Measurements from ENCODE around the gene HIVEP1. TPM values are rescaled to one million over a fixed set of nuclear protein-coding genes. Genes with fewer than 3 reads are reported as not detected.

Gene HIVEP1
- total RNA-seq, 1 donor from 2014 or later: 35.7 TPM

DNA sequence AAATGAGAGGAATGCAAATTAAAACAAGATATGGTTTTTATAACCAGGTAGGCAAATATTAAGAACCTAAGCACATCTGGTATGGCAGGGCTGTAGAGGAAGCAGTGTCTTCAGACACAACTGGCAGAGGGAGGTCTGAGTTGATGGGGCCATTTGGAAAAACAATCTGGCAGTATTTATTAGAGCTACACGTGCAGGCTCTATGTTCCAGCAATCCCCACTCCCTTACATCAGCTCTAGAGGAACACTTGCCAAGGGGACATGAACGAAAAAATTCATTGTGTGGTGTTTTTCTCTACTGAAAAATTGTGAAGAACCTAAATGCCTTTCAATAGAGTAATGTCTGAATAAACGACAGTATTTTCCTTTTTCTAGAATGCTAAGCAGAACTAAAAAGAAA lies 166.4 kb downstream of the HIVEP1 start:
- H3K36me3 Mint-ChIP-seq (ENCODE audit: insufficient read depth): no peaks in the 10 kb centered on the region
- no peak overlapping the region for H3K27ac Mint-ChIP-seq
- no peak for DNase-seq (ENCODE audit: low spot score, unreplicated experiment)
- no peaks in the 10 kb centered on the region for H3K27me3 Mint-ChIP-seq
- no peaks in the 10 kb centered on the region for H3K4me1 Mint-ChIP-seq (ENCODE audit: low read depth)
- no peak overlapping the region for H3K4me3 Mint-ChIP-seq (ENCODE audit: low read depth)
- H3K9me3 Mint-ChIP-seq (ENCODE audit: low read depth): peaks cover 5% of the 10 kb centered on the region
- TF ChIP-seq, protein P1, sequence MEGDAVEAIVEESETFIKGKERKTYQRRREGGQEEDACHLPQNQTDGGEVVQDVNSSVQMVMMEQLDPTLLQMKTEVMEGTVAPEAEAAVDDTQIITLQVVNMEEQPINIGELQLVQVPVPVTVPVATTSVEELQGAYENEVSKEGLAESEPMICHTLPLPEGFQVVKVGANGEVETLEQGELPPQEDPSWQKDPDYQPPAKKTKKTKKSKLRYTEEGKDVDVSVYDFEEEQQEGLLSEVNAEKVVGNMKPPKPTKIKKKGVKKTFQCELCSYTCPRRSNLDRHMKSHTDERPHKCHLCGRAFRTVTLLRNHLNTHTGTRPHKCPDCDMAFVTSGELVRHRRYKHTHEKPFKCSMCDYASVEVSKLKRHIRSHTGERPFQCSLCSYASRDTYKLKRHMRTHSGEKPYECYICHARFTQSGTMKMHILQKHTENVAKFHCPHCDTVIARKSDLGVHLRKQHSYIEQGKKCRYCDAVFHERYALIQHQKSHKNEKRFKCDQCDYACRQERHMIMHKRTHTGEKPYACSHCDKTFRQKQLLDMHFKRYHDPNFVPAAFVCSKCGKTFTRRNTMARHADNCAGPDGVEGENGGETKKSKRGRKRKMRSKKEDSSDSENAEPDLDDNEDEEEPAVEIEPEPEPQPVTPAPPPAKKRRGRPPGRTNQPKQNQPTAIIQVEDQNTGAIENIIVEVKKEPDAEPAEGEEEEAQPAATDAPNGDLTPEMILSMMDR (IDR thresholded peaks at IDR 0.05; ENCODE audit: unreplicated experiment): no peak

DNA sequence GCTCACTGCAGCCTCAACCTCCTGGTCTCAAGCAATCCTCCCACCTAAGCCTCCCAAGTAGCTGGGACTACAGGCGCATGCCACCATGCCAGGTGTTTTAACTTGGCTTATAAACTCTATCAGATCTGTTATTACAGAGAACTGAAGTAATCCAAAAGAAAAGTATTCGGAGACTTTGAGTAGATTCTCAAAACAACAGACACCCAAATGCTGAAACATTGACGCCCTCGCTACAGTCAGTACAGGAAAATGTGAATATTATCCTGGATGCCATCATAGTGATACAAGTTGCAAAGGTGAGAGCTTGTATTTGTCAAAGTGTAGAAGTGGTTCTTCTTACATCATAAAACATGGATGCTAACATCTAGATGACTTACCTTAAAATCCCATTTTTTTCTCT lies 169.4 kb downstream of the HIVEP1 start:
- H3K9me3 Mint-ChIP-seq (ENCODE audit: low read depth): peaks cover 5% of the 10 kb centered on the region
- H3K27ac Mint-ChIP-seq: no peak overlapping the region
- H3K4me3 Mint-ChIP-seq (ENCODE audit: low read depth): no peak overlapping the region
- H3K36me3 Mint-ChIP-seq (ENCODE audit: insufficient read depth): no peaks in the 10 kb centered on the region
- no peaks in the 10 kb centered on the region for H3K27me3 Mint-ChIP-seq
- TF ChIP-seq, protein P1 (IDR thresholded peaks at IDR 0.05; ENCODE audit: unreplicated experiment): no peak
- no peak for DNase-seq (ENCODE audit: low spot score, unreplicated experiment)
- H3K4me1 Mint-ChIP-seq (ENCODE audit: low read depth): peaks cover 2% of the 10 kb centered on the region

DNA sequence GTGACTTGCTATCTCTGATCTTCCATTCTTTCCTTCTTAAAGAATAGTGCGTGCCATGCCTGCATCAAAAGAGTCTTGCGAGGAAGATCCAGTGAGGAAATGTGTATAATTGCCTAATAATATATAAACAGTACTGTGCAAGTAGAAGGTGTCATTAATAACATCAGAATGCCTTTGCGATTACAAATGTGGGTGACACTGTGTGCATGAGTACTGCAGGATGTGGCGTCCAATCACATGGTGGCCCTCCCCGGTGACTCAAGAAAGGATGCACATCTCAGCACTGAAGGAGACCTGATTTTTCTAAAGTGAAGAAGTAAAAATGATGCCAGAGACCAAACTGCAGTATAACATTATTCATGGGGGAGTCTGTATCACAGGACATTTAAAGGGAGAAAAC lies 170.6 kb downstream of the HIVEP1 start:
- no peaks in the 10 kb centered on the region for H3K36me3 Mint-ChIP-seq (ENCODE audit: insufficient read depth)
- TF ChIP-seq, protein P1 (IDR thresholded peaks at IDR 0.05; ENCODE audit: unreplicated experiment): no peak
- H3K27ac Mint-ChIP-seq: no peak overlapping the region
- H3K9me3 Mint-ChIP-seq (ENCODE audit: low read depth): no peaks in the 10 kb centered on the region
- H3K4me3 Mint-ChIP-seq (ENCODE audit: low read depth): no peak overlapping the region
- DNase-seq (ENCODE audit: low spot score, unreplicated experiment): no peak
- H3K27me3 Mint-ChIP-seq: no peaks in the 10 kb centered on the region
- peaks cover 2% of the 10 kb centered on the region for H3K4me1 Mint-ChIP-seq (ENCODE audit: low read depth)

DNA sequence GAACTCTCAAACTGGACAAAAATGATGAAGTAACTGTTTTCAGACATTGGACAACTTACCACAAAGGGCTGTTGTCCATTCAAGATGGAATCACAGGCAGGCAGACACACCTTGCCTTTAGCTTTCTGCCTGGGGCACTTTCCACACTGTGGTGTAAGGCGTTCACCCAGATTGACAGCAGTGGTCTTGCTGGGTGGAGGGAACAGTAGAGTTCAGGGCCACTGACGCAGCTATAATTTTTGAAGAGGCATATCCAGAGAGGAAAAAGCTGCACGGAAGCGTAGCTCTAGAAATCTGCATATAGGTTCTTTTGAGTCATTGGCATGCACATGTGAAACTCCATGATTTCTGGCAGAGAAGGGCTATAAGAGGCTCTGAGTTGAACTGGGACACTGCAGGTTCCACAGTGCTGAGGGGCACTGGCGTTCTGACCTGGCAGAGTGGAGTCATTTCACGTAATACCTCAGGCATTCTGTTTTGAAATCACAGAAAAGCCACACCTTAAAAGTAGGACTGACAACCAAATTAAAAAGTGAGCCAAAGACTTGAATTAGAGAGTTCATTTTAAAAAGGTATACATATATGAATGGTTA lies 173.1 kb downstream of the HIVEP1 start:
- no peaks in the 10 kb centered on the region for H3K27me3 Mint-ChIP-seq
- H3K27ac Mint-ChIP-seq: no peak overlapping the region
- TF ChIP-seq, protein P1 (IDR thresholded peaks at IDR 0.05; ENCODE audit: unreplicated experiment): no peak
- no peak for DNase-seq (ENCODE audit: low spot score, unreplicated experiment)
- no peaks in the 10 kb centered on the region for H3K9me3 Mint-ChIP-seq (ENCODE audit: low read depth)
- no peak overlapping the region for H3K4me3 Mint-ChIP-seq (ENCODE audit: low read depth)
- H3K36me3 Mint-ChIP-seq (ENCODE audit: insufficient read depth): no peaks in the 10 kb centered on the region
- H3K4me1 Mint-ChIP-seq (ENCODE audit: low read depth): peaks cover 2% of the 10 kb centered on the region

DNA sequence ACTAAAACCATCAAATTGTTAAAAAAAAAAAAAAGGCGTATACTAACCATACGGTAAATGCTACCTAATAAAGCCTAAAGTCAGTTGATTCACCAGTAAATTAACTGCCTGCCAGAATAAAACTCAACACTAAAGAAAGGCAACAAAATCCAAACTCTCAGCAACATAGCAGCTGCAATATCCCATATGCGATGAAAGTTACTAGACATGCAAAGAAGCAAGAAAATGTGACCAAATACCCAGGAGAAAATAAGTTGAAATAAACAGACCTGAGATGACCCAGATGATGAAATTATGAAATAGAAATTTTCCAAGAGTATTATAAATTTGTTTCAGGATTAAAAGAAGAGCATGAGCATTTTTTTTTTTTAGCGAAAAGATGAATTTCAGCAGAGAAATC lies 174.4 kb downstream of the HIVEP1 start:
- Mint-ChIP-seq H3K9me3 (ENCODE audit: low read depth) (no peaks in the 10 kb centered on the region), H3K4me3 (ENCODE audit: low read depth) (no peak overlapping the region)
- TF ChIP-seq, protein P1 (IDR thresholded peaks at IDR 0.05; ENCODE audit: unreplicated experiment): no peak

More for the DNA sequence above, 174.4 kb downstream of the HIVEP1 start:
- Mint-ChIP-seq H3K27ac (no peak overlapping the region), H3K36me3 (ENCODE audit: insufficient read depth) (no peaks in the 10 kb centered on the region), H3K4me1 (ENCODE audit: low read depth) (peaks cover 3% of the 10 kb centered on the region), H3K27me3 (no peaks in the 10 kb centered on the region)
- no peak for DNase-seq (ENCODE audit: low spot score, unreplicated experiment)
